Esophagus squamous epithelium (tissue), 5 donors: ENCODE results near the gene AUTS2. TPM values are rescaled to one million over a fixed set of nuclear protein-coding genes. Genes with fewer than 3 reads are reported as not detected.

Experiments used
- DNase-seq: peaks from one replicate; lab custom pipeline; 2025; lab: John Stamatoyannopoulos, UW
- H3K27ac ChIP-seq, 4 donors: fragments of 200-600 bp; sonication (generic); one replicate each; pipeline ENCODE4 v1.5.1; 2016 to 2019; ENCODE audit warnings: mild to moderate bottlenecking in 1 of 4
- H3K27me3 ChIP-seq, 4 donors: fragments of 200-600 bp; sonication (generic); 1 replicate in 3 of 4; 2 replicates in 1 of 4; pipeline versions ENCODE4 v1.5.1 to v1.6.0; 2017 to 2021; ENCODE audit warnings: antibody characterized with exemption in 1 of 4
- H3K36me3 ChIP-seq, 3 donors: fragments of 200-600 bp; sonication (generic); one replicate each; pipeline ENCODE4 v1.5.1; 2016 to 2019
- H3K4me1 ChIP-seq, 3 donors: fragments of 200-600 bp; sonication (generic); one replicate each; pipeline ENCODE4 v1.5.1; 2017 to 2019
- H3K4me3 ChIP-seq, 4 donors: fragments of 200-600 bp; sonication (generic); 1 replicate in 3 of 4; 2 replicates in 1 of 4; pipeline ENCODE4 v1.5.1; 2016 to 2019; ENCODE audit warnings: mild to moderate bottlenecking in 2 of 4, moderate library complexity in 1 of 4
- H3K9me3 ChIP-seq, 3 donors: fragments of 200-600 bp; sonication (generic); one replicate each; pipeline ENCODE4 v1.5.1; 2016 to 2019
- CTCF ChIP-seq, 6 experiments: fragments of 450-650 bp in 4 of 6; fragments of 200-600 bp in 2 of 6; sonication (generic) in 2 of 6; IDR thresholded peaks; one replicate each; pipeline ENCODE4 v1.5.1; 2016 to 2019; ENCODE audit warnings: antibody characterized with exemption in 6 of 6, mild to moderate bottlenecking in 4 of 6, moderate library complexity in 4 of 6
- POLR2A ChIP-seq, 4 donors: fragments of 450-650 bp; IDR thresholded peaks; one replicate each; pipeline ENCODE4 v1.6.1; 2017; ENCODE audit warnings: antibody characterized with exemption in 4 of 4, mild to moderate bottlenecking in 4 of 4, moderate library complexity in 3 of 4
- WGBS, 2 donors: methylation state at CpG; one replicate each; pipeline ENCODE4 v1.1.5; 2018; 5-methylcytosine and 5-hydroxymethylcytosine counted together
- intact Hi-C: fragments of 100-400 bp; cut with DNase I; formaldehyde crosslinking; loops from one replicate; pipeline ENCODE4 v1.15.0; 2022
- total RNA-seq, 4 donors: library from RNA; depleted of rRNA; stranded (reverse); fragments of >200 nt; gene quantifications; one replicate each; pipeline ENCODE4 v1.1.0, GENCODE V29; 2016
- donor health status: DM: yes; HTN: yes; CAD: no.

The AUTS2 gene
- total RNA-seq, 4 donors from 2014 or later = 9.5 to 36.2 (median 23.0) TPM

- Histone ChIP-seq H3K27ac (no peak overlapping the region), H3K27me3 (peaks cover 0 to 4% (median 1%) of the 10 kb centered on the region in 4 donors), H3K9me3 (no peaks in the 10 kb centered on the region), H3K4me3 (no peak overlapping the region), H3K4me1 (peaks cover 4 to 76% (median 22%) of the 10 kb centered on the region in 3 donors), H3K36me3 (peaks cover 0 to 28% (median 0%) of the 10 kb centered on the region in 3 donors)
- 64 to 65% methylated on average over 10 to 11 of the region's 11 CpGs for WGBS, 2 donors
- intact Hi-C loops = no loop called here
- no peak for DNase-seq
- no peak for TF ChIP-seq CTCF (IDR thresholded peaks at IDR 0.05)
- no peak for TF ChIP-seq POLR2A (IDR thresholded peaks at IDR 0.05)
These were observed 1102.0 kb downstream of the AUTS2 start for GRCh38 chr7:70700055-70700940.

- Histone ChIP-seq H3K36me3 (peaks cover 0 to 28% (median 0%) of the 10 kb centered on the region in 3 donors), H3K27me3 (peaks cover 0 to 4% (median 0%) of the 10 kb centered on the region in 4 donors), H3K9me3 (no peaks in the 10 kb centered on the region), H3K4me1 (peaks cover 4 to 79% (median 20%) of the 10 kb centered on the region in 3 donors), H3K4me3 (no peak overlapping the region), H3K27ac (peak overlapping the region in 1 of 4 donors; percentile 39)
- 67 to 68% methylated on average over 4 to 6 of the region's 6 CpGs for WGBS, 2 donors
- TF ChIP-seq CTCF (IDR thresholded peaks at IDR 0.05) (no peak), POLR2A (IDR thresholded peaks at IDR 0.05) (no peak)
- intact Hi-C loops = no loop called here
- no peak for DNase-seq
These were observed 1102.7 kb downstream of the AUTS2 start for GRCh38 chr7:70700941-70701425.

DNA sequence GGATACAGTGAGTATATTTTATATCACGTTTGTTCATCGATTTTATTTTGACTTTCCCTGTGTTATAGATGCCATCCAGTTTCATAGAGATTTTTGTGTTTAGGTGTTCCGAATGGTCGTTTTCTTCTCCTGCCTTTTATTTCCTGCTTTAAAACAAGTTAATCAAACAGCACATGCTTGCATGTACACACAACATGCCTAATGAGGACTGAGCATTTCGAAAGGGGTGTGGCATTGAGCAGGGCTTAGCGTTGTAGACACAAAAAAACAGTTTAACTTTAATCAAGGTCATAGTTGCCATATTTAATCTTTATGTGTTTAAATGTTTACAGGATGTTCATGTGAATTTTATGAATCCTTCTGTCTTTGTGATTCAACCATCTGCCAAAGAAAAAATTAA, 1103.2 kb downstream of the AUTS2 start:
- 41 to 49% methylated on average over 6 of the region's 6 CpGs for WGBS, 2 donors
- intact Hi-C loops = no loop called here

GRCh38 chr7:70701991-70702390, 1103.7 kb downstream of the AUTS2 start:
- no peaks in the 10 kb centered on the region for H3K9me3 ChIP-seq
- H3K27me3 ChIP-seq = peaks cover 0 to under 1% (median 0%) of the 10 kb centered on the region in 4 donors
- peaks cover 0 to 28% (median 0%) of the 10 kb centered on the region in 3 donors for H3K36me3 ChIP-seq
- no peak for TF ChIP-seq POLR2A (IDR thresholded peaks at IDR 0.05)
- TF ChIP-seq CTCF (IDR thresholded peaks at IDR 0.05) = no peak
- DNase-seq = no peak
- 75 to 76% methylated on average over 2 of the region's 2 CpGs for WGBS, 2 donors
- intact Hi-C loops = no loop called here
- H3K27ac ChIP-seq = no peak overlapping the region
- peaks cover 4 to 77% (median 11%) of the 10 kb centered on the region in 3 donors for H3K4me1 ChIP-seq
- no peak overlapping the region for H3K4me3 ChIP-seq

More for the DNA sequence above, 1103.2 kb downstream of the AUTS2 start:
- Histone ChIP-seq H3K4me1 (peaks cover 4 to 79% (median 15%) of the 10 kb centered on the region in 3 donors), H3K36me3 (peaks cover 0 to 28% (median 0%) of the 10 kb centered on the region in 3 donors), H3K27ac (peak overlapping the region in 1 of 4 donors; percentile 39), H3K4me3 (no peak overlapping the region), H3K27me3 (peaks cover 0 to 4% (median 0%) of the 10 kb centered on the region in 4 donors), H3K9me3 (no peaks in the 10 kb centered on the region)
- TF ChIP-seq POLR2A (IDR thresholded peaks at IDR 0.05) (no peak), CTCF (IDR thresholded peaks at IDR 0.05) (no peak)
- no peak for DNase-seq

GRCh38 chr7:70703785-70704184, 1105.5 kb downstream of the AUTS2 start:
- TF ChIP-seq POLR2A (IDR thresholded peaks at IDR 0.05) (no peak), CTCF (IDR thresholded peaks at IDR 0.05) (no peak)

More at GRCh38 chr7:70703785-70704184, 1105.5 kb downstream of the AUTS2 start:
- H3K4me3 ChIP-seq = no peak overlapping the region
- H3K27me3 ChIP-seq = no peaks in the 10 kb centered on the region
- no peak for DNase-seq
- 76 to 86% methylated on average over 4 of the region's 4 CpGs for WGBS, 2 donors
- intact Hi-C loops = no loop called here
- H3K4me1 ChIP-seq = peaks cover 4 to 64% (median 5%) of the 10 kb centered on the region in 3 donors
- no peak overlapping the region for H3K27ac ChIP-seq
- H3K9me3 ChIP-seq = no peaks in the 10 kb centered on the region
- peaks cover 0 to 27% (median 0%) of the 10 kb centered on the region in 3 donors for H3K36me3 ChIP-seq
